Fibroblast of upper back skin (primary cell): Measurements from ENCODE around the gene H1-8.

Experiments used
- DNase-seq: peaks from one replicate; pipeline ENCODE4 v3.0.0-alpha.2; 2013

H1-8 gene

GRCh38 chr3:129556890-129557547 is 14.0 kb downstream of the H1-8 start:
- DNase-seq: no peak

GRCh38 chr3:129557548-129557894 is 14.5 kb downstream of the H1-8 start:
- DNase-seq: no peak

GRCh38 chr3:129558081-129558771 is 15.3 kb downstream of the H1-8 start:
- DNase-seq: no peak

DNA sequence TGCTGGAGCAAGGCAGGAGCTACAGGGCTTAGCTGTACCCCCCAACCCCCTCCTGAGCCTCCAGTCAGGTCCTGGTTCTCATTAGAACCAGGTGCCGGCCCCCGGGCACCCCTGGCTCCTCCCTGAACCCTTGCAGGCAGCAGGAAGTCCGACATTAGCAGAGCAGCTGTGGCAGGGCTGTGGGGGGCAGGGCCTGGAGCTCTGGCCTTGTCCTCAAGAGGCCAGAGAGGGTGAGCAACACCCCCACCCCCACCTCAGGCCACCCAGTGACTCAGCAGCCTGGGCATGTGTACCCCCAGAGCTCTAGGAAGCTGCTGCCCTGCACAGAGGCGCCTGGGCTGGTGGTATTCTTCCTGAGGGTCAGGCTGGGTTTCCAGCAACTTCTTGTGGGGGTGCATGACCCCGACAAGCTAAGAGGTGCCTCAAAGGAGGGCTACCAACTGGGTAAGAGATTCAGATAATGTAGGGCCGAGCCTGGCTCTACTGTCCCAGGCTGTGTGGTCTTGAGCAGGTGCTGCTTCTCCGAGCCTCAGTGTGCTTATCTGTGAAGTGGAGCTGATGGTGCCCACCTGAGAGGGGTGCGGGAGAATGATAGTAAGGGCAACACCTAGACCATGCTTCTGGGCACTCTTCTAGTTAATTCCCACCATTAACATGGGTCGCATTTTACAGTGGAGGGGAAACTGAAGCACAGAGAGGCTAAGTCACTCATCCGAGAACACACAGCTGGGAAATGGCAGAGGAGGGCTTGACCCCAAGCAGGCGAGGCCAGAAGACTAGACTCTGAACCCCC is 16.0 kb downstream of the H1-8 start:
- peak; percentile 74 for DNase-seq

DNA sequence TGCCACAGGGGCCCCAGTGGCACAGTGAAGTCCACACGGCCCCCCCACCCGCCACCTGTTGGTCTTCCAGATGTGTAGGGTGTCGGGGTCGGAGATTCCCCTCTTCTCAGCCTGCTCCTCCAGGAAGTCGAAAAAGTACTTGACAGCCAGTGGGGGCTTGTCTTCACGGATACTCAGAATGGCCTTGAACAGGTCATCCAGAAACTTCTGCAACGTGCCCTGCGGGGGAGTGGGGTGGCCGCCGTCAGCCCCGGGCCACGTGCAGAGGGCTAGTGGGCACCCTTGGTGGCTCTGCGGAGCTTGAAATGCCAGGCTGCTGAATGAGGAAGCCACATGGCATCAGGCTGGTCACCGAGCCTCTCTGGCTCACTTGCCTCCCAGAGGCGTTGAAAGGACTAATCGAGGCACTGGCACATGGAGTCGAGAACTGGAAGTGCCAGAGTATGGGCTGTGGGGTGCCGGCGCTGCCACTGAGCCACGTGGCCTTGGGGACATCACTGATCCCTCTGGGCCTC is 16.6 kb downstream of the H1-8 start:
- DNase-seq: no peak

- DNase-seq: peak; percentile 64
Observed at GRCh38 chr3:129560269-129560787, 17.4 kb downstream of the H1-8 start.

GRCh38 chr3:129560911-129561594 is 18.1 kb downstream of the H1-8 start:
- DNase-seq: peak; percentile 76

DNA sequence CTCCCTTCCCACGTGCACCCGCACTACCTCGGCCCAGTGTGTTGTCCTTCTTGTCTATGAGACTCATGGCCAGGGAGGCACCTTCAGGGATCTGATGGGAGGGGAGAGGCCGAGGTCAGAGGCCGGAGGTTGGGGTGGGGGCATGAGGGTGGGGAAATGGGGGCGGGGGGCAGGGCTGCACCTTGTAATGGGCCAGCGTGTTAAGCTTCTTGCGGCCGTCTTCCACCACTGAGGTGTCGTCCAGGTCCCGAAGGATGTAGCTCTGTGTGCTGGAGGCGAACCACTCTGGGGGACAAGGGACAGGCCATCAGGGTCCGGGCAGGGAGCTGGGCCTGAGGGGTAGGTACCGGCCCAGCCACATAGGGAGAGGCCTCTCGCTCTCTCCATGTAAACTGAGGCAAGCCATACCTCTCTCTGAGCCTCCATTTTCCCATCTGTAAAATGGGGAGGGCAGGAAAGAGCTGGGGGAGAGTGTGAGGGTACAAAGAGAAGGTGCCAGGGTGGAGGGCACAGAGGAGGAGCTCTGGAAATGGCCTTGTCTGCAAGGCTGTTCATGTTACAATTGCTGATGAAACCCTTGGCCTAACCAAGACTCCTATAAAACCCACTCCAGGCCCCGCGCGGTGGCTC is 18.8 kb downstream of the H1-8 start:
- DNase-seq: no peak

DNA sequence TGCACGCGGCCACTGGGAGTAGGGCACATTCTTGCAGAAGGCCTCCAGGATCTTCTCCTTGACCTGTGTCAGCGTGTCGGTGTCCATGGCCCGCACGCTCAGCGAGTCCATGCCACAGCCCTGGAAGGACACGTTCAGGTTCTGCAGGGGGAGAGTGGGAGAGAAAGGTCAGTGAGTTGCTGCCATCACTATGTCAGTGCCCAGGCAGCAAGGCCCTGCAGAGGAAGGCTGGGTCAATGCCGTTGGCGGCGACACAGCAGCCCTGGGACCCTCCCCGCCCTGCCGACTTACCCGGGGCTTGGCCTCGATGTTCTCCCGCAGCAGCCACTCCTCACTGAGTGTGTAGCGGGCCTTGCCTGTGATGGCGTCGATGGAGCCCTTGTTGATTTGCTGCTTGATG is 19.8 kb downstream of the H1-8 start:
- DNase-seq: no peak

GRCh38 chr3:129563332-129563731 is 20.4 kb downstream of the H1-8 start:
- DNase-seq: no peak

- DNase-seq: no peak
Observed at GRCh38 chr3:129563850-129564535, 21.0 kb downstream of the H1-8 start.

- no peak for DNase-seq
Observed at GRCh38 chr3:129564981-129565644, 22.1 kb downstream of the H1-8 start.

DNA sequence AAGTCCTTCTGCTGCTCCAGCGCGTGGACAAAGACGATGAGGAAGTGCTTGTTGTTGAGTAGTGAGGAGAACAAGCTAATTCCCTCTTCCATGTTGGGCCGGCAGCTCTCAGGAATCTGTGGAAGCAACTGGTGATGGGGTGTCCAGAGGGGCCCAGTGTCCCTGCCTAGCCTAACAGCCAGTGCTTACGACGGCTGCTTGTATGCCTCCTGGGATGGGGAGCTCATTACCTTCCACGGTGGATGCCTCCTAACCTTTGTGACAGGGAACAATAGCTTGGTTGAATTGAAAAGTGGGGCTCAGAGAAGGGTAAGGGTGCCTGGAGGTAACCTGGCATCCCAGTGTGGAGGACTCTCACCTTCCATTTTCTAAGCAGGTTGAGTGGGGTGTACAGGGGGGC is 22.9 kb downstream of the H1-8 start:
- no peak for DNase-seq

DNA sequence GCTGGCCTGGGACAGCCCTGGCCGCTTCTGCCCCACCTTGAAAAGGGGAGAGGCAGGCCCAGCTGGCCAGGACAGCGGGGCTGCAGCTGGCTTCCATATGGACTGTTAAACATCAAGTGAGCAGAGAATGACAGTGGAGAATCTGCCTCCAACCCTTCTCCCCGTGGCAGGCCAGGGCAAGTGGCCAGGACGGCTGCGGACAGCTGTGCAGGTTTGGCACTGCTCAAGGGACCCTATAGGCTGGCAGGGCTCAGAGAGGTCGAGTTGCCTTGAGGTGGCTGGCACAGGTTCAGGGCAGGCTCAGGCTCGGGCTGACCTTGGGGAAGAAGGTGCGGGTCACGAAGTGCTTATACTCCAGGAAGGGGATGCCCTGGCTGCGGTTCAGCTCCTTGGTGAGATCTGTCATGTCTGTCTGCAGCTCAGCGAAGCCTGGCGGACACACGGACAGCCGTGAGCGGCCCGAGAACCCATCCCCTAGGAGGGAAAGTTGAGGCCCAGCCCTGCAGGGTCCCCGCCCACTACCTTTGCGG is 24.3 kb downstream of the H1-8 start:
- no peak for DNase-seq

GRCh38 chr3:129567939-129568338 is 25.0 kb downstream of the H1-8 start:
- DNase-seq: no peak

DNA sequence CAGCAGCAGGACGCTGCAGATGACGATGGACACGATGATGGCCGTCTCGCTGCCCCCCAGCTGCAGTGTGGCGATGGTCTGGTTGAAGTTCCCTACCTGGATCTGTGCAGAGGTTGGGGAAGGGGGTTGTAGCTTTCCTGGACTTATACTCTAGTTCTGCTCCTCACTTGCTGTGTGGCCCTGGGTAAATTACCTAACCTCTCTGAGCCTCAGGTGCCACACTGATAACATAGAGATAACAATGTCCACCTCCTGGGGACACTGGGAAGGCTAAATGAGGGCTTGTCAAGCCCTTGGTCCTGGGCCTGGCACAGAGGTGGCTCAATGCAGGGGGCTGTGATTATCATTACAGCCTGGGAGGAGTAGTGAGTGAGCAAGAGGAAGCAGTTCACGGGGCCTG is 26.9 kb downstream of the H1-8 start:
- DNase-seq: no peak

DNA sequence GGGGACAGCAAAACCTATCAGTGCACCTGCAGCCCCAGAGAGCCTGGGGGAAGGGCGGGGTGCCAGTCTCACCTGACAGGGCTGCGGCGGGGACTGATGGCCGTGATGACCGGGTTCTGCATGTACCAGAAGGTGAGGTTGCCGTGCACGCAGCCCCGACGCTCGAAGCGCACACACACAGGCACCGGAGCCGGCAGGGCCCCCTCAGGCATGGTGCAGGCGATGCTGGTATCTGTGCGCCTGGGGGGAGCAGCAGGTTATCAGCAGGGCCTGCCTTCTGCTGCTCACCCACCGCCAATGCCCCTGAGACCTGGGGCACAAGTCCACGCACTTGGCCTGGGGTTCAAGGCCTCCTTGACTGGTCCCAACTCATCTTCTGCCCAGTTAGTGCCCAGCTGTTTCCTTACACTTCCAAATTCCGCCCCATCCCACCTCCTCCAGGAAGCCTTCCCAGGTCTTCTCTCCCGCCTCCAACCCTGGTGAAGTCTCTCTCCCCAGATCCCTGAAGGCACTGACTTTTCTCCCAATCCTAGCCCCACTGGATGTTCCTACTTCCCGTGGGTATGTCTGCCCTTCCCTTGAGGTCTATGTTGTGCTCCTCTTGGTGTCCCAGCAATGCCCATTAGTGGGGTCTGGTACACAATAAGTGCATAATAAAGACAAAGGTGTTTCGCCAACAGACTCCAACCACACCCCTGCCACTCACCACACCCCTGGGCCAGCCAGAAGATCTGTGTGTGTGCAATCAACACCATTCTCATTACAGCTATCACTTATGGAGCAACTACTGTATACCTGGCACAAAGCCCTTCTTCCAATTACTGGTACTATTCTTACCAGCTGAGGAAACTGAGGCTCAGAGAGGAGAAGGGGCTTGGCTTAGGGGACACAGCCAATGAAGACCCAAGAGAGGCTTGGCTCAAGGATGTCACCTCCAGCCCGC is 28.9 kb downstream of the H1-8 start:
- no peak for DNase-seq

- no peak for DNase-seq
Observed at GRCh38 chr3:129572603-129573002, 29.6 kb downstream of the H1-8 start.

DNA sequence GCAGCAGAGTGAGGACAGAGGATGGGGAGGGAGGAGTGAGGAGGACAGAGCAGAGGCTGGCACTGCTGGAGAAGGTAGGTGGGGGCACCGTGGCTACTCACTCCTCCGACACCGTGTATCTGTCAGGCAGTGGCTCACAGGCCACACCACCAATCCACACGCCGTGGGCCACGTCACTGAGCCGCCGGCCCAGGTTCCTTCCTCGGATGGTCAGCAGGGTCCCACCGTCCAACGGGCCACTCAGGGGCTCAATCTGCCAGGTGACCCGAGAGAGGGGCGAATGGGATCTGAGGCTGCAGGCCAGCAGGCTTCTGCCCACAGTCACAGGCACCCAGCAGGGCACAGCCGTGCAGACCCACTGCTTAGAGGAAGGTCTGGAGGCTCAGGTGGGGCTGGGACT is 30.5 kb downstream of the H1-8 start:
- no peak for DNase-seq

- no peak for DNase-seq
Observed at GRCh38 chr3:129574206-129574605, 31.2 kb downstream of the H1-8 start.
